Measurements from ENCODE around the gene DAAM2.

Gene DAAM2

DNA sequence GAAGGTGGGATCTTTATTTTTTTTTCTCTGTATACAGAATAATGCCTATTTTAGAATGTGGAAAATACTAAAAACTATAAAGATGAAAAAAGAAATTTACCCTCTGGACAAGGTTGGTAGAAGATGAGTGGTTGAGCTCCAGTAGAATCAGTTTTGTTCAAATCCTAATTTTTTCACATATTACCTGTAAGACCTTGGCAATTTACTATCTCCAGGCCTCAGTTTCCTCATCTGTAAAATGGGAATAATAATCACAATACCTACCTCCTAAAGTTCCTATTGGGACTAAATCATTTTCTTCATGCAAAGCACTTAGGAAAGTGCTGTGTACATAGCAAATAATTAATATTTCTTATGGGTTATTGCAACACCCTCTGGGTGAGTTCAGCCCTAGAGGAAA is 28.4 kb downstream of the DAAM2 start:
- no peak for DNase-seq

DNA sequence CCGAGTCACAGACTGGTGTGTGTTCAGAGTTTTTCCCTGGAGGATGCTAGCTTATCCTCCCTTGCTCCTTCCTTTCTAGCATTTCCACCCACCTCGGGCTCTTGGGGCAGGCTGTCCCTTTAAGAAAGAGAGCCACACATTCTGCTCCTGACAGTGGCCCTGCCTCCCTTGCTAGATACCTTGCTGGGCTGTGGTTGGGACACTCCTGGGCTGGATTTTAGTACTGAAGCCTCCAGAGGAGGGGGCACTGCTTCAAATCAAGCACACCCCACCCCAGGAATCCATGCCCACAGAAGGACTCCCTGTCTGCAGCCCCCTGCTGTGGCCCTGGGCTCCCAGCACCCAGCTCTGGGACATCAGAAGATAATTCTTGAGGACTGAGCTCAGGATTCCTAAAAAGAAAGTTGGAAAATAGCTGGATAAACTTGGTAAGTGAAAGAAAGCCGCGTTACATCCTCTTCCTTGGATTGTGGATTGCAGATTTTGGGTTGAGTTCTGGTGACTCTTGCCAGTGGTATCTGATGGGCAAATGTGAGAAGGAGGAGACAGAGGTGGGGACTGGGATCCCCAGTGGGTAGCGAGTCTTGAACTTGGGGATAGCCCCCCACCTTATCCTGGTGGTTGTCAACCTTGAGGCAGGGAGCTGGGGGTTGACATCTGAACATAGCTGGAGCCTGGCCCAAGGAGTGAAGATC is 29.0 kb downstream of the DAAM2 start:
- no peak for DNase-seq

DNA sequence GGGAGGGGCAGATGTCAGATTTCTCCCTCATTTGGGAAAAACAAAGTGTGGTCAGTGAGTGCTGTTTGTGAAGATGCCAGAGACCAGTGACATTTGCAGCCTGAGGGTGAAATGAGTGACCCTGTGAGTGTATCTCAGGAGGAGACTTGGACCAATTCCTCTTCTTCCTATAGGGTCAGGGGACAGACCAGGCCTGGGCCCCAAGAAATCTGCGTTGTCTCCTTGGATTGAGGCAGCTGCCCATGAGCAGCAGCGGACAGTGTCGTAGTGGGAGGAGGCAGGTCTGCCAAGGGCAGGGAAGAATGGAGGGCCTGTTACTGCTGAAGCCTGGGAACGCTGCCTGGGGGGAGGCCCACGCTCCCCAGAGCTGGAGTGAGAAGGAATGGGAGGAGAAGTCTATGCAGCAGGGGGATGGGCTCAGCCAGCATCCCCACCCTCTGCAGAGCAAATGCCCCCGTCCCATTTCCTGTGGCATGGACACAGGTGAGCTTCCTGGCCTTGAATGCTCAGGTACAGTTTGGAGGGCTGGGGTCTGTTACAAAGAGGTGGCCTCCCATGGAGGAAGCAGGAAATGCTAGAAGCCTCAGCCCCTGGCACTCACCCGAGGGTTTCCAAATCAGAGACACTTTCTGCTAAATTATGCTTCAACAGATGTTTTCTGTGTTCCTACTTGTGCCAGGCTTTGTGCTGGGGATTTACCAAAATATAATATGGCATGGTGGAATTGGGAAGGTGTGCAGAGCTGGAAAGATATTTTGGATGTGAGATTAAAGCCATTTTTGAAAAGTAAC is 29.8 kb downstream of the DAAM2 start:
- DNase-seq: no peak

DNA sequence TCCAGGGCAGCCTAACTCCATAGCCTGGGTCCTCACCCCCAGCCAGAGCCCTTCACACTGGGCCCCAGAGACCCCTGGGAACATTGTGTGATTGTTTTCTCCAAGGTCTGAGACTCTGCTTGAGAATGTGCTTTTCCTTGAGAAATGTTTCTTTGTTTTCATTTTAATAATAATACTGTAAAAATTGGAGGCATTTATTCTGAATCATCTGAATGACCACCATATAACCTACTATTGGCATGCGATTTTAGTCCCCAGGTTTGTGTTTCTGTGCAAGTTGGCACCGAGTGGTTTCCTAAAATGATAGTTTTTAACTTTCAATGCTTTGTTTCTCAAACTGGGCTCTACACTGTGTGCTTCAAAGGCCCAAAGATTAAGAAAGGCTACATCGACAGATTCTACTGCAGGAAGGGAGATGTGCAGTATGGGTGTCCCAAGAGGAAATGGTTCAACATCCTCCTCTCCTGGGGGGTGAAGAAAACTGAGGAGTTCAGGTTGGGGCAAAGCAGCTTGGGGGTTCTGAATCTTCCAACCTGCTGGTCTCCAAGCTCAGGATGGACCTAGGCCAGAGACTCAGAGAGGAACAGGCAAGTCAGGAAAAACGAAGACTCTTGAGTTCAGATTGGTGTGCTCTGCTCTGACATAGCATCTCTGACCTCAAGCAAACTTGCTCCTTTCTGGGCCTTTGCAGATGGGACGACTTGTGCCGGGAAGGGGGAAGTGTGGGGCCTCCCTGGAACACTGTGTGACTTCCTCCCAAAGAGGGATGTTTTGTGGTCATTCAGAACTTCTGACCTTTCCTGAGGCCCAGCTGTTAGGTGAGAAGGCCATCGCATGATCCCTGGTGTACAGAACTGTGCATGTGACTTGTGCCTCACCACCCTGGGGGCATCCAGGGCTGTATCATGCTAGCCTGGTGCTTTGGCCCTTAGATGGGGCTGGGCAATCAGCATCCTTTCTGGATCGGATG is 31.0 kb downstream of the DAAM2 start:
- no peak for DNase-seq

DNA sequence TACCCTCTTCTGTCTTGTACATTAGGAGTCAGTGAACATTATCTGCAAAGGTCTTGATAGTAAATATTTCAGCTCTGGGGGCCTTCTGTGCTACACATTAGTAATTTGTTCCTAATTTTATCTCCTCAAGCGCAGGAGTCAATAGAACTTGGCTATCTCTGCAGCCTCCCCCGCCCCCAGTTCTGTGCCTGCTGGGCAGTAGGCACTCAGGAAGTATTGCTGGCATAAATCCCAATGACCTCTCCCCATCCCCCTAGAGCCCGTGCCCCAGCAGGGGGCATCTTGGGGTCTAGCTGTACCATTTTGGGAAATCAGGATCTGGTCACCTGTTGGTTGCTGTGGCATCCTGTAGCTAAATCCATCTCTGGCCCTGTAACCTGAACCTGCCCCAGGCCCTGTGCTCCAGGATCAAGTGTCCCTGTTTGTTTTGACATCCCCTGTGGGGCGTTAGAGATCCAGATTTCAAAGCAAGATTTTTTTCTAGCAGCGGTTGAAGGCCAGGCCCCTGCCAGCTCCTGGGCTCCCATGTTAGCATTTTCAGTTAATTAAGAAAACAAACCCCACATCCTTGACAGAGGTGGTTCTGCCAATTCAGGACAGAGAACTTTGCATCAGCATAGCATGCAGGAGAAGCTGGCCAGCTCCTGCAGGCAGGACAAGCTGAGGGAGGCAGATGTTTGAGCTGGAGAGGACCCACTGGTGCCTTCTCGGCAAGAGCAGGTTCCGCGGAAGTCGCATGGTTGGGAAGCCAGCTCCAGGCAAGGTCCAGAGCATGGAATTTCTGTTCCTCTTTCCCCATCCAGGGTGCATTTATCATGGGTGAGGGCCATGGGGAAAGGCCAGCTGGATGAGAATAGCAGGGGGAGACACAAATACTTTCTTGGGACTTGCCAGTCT is 32.1 kb downstream of the DAAM2 start:
- no peak for DNase-seq

DNA sequence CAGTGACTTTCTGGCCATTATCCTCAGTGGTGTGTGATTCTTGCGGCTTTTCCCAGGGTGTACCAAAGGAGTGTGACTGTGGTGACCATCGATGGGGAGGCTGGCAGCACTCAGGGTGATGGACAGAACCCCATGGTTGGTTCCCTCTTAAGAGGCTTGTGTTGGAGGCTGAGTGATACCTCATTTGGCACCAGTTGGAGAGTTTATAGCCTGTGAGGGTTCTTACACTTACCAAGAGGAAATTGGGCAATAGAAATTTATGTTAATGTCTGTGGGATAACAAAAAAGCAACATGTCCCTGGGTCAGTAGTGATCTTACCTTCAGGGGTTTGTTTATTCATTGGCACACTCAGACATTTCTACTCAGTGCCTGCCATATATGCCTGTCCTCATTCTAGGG is 37.2 kb downstream of the DAAM2 start:
- no peak for DNase-seq

DNA sequence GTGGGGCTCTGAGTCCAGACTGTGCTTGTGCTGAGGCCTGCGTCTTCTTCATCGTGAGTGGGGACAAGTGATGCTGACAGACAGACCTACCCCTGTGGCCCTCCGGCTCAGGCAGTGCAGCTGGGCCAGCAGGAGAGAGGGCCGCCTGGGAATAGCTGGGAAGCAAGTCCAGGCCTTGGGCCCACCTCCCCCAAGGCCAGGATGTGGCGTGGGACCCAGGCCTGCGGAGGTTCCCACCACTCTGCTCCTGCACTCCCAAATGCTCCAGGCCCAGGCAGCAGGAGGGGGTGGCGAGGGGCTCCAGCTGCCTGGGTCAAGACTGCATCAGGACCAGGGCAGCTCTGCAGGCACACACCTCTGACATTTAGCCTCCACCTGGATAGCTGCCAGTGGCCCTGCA is 38.3 kb downstream of the DAAM2 start:
- no peak for DNase-seq

DNA sequence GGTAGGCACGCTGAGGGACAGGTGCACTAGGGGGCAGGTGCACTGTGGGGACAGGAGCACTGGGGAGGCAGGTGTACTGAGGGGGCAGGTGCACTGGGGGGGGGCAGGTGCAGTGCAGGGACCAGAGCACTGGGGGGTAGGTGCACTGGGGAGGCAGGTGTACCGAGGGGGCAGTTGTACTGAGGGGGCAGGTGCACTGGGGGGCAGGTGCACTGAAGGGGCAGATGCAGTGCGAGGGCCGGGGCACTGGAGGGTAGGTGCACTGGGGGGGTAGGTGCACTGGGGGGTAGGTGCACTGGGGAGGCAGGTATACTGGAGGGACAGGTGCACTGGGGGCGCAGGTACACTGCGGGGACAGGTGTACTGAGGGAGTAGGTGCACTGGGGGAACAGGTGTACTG is 39.5 kb downstream of the DAAM2 start:
- DNase-seq: no peak

DNA sequence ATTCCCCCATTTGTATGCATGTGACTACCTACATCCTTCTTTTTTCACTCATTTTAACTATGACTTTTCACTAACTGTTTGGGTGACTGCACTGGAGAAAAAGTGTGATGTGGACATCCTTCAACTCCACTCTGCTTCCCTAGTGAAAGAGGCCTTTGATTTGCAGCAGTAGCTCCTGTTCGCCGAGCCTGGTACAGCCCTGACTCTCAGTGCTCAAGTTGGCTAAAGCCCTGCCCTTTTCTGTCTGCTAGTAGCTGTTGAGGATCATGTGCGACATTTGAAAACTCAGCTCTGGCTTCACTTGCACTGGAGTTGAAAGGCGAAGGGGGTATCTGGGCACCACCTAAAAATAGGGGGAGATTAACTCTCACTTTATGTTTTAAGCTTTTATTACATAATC is 42.1 kb downstream of the DAAM2 start:
- no peak for DNase-seq

DNA sequence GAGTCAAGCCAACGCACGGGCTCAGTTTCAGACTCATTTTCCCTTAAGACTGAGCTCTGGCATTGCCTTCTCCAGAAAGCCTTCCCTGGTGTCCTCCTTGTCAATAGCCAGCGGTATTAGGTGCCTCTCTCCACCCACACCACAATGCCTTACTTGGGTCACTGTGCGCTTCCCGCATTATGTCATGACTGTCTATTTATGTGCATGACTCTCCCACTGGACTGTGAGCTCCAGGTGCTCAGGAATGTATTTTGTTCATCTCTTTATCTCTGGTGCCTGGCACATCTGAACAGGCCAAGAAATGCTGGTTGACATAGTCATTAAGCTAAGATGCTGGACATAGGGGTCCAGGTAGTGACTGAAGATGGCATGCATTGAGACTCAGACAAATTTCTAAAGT is 42.7 kb downstream of the DAAM2 start:
- DNase-seq: no peak

DNA sequence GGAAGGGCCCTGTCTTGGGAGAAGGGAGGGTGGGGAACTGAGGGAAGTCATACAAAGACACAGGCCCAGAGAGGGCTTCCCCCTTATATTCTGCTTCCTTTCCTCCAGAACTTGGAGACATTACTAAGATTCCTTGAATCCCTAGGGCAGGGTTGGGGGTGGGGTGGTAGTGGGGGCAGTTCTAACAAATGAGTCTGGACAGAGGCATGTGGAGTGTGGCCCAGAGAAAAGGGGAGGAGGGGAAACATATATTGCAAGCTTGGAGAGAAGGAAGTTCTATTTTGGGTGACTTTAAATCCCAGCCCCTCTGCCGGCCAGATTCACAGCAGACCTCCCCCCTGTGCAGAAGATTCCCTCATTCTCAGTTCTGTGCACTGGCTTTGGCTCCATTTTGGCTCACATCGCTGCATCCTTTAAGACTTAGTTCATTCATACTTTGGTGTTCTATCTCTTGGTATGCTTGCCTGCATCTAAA is 43.7 kb downstream of the DAAM2 start:
- no peak for DNase-seq

DNA sequence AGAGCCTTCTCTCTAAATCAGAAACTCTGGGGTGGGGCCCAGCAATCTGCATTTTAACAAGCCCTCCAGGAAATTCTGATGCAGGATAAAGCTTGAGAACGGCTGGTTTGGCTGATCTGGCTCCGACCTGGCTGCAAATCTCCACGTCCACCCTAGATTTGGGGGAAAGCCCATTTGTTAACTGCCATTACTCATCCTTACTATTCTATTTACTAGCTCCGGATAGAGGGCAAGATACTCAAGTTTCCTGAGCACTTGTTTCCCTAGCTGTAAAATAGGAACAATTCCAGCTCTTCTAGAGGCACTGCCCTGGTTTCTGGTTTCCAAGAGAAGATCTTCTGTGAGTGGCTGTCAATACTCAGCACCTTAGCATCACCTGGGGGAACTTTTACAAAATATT is 44.4 kb downstream of the DAAM2 start:
- no peak for DNase-seq

DNA sequence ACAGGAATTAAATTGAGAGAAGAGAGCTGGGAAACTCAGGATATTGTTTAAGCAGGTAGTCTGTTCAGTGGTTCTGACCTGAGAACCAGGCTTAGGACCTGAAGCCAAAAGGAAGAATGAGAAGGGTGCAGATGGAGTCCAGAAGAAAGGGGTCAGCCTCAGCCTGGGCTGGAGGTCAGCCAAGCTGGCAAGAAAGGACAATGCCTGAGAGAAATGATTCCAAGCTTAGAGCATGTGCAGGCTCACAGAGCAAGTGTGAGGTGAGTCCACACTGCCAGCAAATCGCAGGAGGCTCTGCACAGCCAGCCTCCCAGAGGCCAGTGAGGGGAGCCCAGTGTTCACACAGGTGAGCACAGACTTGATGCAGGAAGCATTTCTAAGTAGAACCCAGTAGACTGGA is 47.3 kb downstream of the DAAM2 start:
- no peak for DNase-seq

DNA sequence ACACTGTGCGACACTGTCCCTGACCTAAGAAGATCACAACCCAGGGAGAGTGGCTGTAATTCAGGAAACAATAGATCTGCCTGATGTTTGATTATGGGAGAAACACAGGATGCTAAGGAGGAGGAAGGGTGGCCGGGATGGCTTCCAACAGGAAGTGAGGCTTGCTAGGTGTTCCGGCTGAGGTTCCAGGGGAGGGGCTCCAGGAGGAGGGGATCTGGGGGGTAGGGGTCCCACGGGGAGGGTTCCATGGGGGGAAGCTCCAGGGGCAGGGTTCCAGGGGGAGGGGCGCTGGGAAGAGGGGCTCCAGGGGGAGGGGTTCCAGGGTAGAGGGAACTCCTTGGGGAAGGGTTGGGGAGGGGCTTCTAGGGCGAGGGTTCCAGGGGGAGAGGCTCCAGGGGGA is 48.6 kb downstream of the DAAM2 start:
- DNase-seq: no peak

DNA sequence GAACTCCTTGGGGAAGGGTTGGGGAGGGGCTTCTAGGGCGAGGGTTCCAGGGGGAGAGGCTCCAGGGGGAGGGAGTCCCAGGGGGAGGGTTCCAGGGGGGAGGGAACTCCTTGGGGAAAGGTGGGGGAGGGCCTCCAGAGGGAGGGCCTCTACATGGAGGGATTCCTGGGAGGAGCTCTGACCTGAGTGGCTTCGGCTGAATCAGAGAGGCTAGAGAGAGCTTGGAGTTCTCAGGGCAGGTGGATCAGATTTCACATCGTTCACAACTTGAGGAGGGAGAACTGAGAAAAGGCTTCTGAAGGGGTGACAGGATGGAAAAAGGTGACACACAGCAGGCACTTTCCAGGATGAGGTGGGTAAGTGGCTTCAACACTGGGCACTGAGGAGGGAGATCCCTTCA is 49.1 kb downstream of the DAAM2 start:
- DNase-seq: no peak

DNA sequence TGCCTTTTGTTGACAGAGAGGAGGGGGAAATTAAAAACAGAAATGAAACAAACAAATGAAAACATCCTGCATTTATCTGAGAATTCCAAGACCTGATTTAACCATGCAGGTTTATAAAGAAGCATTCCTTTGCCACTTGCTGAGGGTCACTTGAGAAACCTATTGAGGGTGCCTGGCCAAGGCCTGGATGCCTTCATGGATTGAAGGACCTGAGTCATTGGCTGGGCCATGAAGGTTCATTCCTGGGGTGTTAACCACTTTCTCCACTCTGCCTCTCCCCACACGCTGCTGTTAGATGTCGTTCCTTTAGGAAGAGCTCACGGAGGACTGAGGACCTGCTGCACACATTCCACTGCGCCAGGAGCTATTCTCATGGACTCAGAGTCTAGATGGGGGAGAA is 49.7 kb downstream of the DAAM2 start:
- DNase-seq: no peak

DNA sequence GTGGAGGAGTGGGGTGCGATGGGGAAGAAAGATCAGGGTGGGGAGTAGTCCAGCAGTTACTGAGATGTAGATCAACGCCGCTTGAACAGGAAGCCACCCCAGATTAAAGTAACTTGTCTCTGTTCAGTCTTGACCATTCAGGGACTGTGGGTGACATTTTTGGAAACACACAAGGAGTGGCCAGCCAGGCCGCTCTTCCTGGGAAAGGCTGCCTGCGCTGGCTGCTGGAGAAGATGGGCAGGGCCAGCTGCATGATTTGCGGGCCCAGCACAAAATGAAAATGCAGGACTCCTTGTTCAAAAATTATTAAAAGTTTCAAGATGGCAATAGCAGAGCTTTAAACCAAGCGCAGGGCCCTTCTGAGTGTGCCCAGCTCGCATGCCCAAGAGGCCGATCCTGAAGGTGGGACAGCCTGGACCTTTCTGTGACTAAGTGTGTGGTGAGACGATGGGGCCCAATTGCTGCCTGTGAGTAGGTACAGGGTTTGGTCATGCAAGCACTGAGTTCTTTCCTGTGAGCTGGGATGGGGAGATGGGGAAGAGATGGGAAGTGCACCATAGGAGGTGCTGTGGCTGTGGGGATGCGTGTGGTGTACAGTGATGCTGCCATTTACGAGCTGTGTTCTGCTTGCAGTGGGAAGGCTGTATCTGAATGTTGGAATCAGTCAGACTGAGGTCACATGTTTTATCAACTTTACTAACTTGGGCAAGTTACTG is 51.3 kb downstream of the DAAM2 start:
- no peak for DNase-seq

DNA sequence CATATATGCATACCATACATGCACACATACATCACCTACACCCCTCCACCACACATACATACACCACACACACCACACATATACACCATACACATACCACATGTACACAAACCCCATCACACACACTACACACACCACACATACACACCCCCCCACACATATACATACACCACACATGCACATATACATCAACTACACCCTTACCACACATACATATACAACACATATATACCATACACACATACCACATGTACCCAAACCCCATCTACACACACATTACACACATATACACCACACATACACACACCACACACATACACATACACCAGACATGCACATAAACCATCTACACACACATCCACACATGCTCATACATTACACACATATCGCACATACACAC is 52.7 kb downstream of the DAAM2 start:
- DNase-seq: no peak

DNA sequence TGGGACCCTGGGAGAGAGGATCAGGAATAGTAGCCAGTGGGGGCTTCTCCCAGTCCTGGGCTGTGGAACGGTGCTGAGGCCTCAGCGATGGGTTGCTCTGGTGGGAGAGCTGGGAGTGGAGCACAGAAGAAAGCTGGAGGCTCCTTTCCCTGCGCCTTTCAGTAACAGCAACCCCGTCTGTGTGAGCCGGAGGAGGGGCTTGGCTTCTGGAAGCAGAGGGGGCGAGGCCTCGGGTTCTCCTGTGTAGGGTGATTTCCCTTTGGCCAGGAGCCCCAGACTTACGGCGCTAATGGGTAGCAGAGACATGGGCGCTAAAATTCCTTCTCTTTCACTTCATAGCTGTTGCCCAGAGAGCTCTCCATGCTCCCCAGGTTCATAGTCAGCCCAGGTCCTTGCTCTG is 55.0 kb downstream of the DAAM2 start:
- DNase-seq: no peak

DNA sequence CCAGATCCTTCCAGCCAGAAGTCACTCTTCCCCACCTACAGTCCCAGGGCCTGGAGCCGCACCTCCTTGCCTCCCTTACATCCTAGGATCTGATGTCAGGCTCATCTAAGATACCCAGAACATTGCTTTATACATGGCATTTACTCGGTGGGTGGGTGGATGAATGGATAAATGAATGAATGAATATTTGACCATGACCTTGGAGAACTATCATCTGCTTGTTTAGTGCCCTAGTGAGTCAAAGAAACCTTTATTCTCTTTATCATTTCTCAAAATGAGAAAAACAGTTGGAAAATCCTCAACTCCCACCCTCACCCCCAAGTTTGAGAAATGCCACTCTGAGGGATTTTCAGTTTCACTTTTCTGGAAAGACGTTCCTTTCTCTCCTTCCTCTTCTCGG is 56.0 kb downstream of the DAAM2 start:
- no peak for DNase-seq

DNA sequence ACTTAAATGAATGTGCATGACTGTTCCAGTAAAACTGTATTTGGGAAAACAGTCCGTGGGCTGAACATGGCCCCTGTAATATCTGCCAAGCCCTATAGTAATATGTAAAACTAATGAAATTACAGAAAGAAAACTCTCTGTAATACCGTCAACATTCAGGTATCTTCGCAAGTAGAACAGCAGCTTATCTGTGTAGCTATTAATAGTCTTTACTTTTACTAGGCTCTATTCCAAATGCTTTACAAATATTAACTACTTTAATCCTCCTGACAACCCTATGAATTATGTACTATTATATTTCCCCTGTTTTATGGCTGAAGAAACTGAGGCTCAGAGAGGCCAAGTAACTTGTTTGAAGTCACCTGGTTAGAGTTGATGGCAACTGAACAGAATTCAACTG is 57.1 kb downstream of the DAAM2 start:
- DNase-seq: no peak

DNA sequence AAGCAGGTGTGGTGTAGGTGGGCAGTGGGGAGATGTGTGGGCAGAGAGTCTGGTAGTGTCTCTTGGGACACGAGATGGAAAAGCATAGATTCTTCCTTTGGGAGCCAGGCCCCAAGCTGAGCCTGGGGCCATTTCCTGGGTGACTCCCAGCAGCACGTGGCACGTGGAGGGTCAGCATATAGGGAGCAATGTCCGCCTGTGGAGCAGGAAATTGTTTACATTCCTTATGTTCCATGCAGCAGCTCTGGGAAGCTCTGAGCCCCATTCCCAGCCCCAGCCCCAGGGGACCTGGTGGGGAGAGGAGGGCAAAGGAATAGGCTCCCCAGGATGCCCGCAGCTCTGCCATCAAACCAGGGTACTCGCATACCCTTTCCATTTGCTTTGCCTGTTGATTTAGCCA is 57.6 kb downstream of the DAAM2 start:
- DNase-seq: no peak
